Measurements from ENCODE around the gene NR6A1.

Gene NR6A1

DNA sequence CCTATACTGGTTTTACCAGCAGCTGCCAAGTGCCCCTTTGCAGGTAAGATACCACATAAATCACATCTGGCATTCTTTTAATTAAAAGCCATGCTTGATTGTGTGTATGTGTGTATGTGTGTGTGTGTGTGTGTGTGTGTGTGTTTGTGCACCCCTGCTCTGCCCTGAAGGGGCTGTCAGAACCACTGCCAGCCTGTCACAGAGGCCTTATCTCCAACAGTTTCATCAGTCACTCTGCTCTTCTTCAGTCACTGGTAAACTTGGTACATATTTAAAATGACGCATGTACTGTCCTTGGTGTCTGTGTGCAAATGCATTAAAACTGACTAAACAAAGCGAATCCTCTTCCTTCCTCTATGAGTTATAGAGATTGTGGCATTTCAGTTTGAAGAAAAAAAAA lies 244.9 kb downstream of the NR6A1 start:
- DNase-seq (ENCODE audit: low spot score), result no peak

DNA sequence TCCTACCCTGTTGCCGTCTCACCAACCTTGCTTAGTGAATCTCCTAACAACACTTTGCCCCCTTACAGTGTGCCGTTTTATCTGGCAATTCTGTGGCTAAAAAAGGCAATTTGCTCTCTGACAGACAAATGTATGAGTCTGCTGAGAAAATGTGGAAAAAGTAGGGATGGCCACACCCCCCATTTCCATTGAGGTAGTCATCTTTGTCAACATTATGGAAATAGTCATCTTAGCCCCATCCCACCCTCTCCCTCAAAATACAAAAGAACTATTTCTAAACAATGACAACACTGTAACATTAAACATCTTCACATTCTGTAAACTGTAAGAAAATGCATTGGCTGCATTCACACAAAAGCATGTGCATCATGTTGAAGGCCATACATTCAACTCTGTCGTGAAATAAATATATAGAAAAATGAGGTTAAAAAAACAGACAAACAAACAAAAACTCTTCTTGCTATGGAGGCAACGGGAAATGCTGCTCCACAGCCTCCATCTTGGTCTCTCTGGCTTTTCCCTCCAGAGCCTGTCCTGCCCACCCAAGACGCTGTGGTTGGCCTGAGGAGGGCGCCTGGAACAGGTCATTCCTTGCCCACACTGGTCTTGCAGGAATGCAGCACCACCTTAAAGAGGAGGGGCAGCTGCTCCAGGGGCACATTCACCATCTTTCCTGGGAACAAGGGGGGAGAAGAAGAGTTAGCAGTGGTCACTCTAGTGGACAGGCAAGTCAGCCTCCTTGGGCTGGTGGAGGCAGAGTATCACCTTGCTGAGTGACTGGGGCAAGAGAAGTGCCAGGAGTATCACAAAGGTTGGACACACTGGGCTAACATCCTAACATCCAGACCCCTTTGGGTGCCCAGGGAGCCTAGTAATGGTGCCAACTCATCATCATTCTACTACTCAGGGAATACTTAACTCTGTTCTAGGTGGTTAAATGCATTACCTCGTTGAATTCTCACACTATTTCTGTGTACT lies 248.7 kb downstream of the NR6A1 start:
- no peak for DNase-seq (ENCODE audit: low spot score)

DNA sequence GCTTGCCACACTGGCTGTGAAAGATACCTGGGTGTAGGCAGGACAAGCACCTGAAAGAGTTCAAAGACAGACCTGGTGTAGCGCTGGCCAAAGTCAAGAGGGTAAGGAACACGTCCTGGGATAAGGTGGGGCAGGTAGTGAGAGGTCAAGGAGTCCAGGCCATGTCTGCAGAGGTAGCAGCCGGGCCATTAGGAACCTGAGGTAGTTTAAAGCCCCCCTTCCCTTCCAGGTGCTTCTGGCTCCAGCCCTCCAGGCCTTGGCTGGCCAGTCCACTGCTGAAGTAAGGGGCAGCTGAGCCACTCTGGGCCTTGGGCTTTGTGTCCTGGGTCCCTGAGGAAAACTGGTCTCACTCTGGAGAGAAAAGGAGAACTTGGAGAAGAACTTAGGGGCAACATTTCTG lies 250.0 kb downstream of the NR6A1 start:
- no peak for DNase-seq (ENCODE audit: low spot score)

DNA sequence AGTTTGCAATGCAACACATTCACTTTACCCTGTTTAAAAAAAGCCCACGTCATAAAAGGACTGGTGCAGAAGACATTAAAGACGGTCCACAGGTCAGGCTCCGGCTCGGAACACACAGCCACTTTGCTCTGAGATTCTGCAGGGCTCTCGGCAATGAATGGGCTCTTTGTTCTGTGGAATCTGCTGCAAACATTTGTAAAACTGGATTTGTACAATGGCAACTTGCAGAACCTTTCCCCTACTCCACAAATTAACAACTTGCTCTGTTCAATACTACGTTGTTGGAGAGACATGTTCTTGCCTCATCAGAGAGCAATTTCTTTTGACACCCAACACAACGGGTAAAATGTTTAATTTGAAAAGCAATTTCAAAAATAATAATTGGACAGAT lies 250.9 kb downstream of the NR6A1 start:
- DNase-seq (ENCODE audit: low spot score), result no peak

DNA sequence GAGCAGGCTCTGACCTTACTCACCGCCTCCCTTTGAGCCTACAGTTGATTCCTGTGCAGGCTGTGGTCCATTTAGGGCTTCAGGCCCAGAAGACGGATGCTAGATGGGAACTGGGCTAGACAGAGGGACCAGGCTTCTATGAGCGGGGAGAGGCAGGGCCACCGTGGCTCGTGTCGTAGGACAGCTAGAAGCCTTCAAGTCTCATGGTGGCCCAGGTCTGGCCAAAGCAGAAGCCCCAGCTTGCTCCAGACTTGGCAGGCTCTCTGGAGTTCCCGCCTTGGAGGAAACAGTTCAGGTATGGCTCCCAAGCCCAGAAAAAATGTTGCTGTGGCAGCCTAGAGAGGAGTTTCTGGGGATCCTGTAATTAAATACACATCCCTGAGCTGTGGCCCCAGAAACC lies 253.0 kb downstream of the NR6A1 start:
- DNase-seq (ENCODE audit: low spot score), result no peak

DNA sequence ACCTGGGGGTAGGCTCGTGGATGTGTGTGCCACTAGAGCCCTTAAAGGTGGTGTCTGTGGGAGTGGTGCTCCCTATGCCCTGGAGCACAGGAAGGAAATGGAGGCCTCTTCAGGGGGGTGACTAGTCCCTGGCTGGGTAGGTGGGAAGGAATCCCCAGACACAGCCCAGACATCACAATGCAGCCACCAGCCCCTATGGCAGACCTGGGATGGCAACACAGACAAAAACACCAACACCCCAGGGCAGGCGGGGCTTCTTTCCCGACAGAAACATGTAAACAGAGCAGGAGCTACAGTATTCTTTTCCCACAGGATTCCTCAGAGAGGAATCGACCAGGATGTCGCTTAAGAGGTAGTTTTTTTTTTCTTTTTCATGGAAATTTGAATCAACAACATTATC lies 253.5 kb downstream of the NR6A1 start:
- DNase-seq (ENCODE audit: low spot score), result no peak

DNA sequence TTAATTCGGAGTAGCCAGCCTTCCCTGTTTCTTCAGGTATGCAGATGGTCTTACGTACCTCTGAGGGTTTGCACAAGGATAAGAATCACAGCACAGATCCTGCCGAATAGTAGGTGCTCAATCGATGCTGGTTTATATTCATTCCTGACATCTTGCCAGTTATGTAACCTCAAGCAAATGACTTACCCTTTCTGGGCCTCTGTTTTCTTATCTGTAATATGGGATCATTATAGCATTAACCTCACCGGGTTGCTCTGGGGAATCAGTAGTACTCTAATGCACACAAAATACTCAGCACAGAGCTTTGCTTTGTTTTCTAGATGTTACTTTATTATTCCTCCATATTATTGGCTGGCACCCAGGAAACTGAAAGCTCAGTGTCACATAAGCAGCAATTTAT lies 256.2 kb downstream of the NR6A1 start:
- DNase-seq (ENCODE audit: low spot score), result no peak

DNA sequence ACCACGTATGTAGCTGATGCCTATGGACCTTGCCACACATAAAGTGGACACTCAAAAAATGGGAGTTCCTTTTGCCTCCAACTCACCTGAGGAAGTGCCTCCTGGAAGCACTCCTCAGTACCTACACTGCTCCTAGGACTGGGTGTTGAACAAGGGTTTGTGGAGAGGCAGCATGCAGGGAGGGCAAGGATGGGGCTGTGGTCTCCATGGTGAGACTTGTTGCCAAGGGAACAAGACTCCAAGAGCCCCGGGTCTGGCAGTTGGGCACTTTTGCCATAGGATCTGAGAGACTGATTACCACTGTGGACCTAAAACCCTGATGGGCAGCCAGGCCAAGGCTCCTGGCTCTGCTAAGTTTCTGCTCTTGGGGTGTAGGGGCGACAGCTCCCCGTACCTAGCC lies 257.0 kb downstream of the NR6A1 start:
- DNase-seq (ENCODE audit: low spot score), result no peak

DNA sequence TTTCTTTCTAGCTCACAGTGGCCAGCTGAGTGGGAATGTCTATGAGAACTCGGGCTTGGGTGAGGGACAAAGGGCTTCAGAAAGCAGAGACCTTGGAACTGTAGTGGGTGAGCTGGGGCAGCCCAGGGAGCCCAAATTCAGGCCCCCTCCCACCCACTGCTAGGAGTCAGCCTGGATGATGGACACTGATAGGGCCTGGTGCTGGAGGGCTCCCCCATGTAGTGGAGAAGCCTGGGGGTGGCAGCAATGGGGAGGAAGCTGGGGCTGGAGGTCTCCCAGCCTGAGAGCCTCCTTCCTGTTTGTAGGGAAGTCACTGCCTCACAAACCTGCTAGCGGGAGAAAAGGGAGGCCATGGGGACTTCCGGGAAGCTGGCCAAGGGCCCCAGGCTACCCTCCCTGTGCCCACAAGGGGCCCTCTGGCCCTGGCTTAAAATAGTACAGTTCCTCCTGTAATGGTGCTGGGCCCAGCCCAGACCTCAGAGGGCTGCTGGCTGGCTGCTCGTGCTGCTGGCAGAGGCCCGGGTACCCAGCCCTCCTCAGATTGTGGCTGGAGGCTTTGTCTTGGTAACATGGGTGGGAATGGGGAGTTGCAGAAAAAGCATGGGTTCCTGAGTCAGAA lies 257.6 kb downstream of the NR6A1 start:
- no peak for DNase-seq (ENCODE audit: low spot score)

DNA sequence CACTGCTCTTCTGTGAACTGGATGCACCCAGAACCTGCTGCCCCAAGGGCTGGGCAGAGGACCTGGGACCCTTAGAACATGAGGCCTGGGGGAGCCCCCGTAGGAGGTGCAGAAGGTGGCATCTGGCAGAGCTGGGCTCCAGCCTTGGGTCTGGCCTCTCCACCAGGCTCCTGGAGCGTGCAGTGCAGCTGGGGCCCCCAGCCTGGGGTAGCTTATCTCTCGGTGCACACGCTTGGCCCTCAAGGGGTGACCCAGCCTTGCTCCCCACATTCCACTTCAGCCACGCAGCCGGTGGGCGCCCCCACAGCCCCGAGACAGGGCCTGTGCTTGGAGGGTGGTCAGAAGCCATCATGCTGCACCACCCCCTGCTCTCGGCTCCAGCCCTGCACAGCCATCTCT lies 258.3 kb downstream of the NR6A1 start:
- no peak for DNase-seq (ENCODE audit: low spot score)

DNA sequence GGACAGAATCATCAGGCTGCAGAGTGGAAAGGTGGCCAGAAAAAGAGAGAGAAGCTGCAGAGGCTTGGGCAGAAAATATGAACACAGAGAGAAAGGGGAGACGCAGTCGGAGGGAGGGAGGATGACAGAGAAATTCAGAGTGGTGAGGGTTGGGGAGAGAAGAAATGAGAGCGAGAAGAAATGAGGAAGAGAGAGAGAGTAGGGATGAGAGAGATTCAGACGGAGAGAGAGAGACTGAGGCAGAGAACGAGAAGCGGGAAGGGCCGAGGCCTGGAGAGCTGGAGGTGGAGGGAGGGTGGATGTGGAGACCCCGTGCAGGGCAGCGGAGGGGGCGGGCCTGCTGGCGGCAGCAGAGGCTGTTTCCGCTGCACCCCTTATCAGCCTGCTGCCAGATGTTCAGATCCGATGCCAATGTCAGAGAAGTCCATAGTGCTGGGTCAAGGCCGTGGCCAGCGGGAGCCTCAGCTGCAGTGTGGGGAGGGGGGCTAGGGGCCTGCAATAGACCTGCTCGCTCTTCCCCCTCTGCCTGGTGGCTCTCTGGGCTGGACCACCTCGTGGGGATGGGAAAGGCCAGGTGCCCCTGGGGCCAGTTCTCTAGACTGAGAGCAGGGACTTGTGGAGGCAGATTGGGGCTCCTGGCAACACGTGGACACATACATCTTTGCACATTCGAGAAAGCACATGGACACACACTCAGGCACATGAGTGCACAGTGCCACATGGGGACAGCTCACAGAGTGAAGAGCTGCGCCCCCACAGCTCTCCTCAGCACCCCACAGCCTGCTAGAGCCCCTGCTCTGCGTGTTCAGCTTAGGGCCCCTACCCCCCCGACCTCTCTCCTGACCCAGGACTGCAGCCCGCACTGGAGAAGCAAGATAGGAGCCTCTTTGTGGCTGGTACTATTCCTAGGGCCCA lies 259.0 kb downstream of the NR6A1 start:
- DNase-seq (ENCODE audit: low spot score), result no peak

DNA sequence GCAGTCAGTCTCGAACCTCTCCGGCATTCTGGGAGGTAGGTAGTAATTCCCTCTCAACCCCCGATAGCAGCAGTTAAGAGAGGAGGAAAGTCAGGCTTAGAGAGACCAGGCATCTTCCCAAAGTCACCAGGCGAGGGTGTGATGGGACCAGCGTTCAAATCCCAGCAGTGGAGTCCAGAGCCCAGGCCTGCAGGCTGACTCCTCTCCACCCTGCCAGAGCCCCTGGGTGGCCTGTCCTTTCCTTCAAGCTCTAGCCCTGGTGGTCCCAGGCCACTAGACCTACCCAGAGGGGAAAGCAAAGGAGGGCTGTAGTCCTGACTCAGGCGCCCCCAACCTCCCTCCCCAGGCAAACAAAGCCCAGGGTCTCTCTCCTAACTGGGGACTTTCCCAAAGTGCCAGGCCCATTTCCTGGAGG lies 259.7 kb downstream of the NR6A1 start:
- DNase-seq (ENCODE audit: low spot score), result peak; percentile 17

DNA sequence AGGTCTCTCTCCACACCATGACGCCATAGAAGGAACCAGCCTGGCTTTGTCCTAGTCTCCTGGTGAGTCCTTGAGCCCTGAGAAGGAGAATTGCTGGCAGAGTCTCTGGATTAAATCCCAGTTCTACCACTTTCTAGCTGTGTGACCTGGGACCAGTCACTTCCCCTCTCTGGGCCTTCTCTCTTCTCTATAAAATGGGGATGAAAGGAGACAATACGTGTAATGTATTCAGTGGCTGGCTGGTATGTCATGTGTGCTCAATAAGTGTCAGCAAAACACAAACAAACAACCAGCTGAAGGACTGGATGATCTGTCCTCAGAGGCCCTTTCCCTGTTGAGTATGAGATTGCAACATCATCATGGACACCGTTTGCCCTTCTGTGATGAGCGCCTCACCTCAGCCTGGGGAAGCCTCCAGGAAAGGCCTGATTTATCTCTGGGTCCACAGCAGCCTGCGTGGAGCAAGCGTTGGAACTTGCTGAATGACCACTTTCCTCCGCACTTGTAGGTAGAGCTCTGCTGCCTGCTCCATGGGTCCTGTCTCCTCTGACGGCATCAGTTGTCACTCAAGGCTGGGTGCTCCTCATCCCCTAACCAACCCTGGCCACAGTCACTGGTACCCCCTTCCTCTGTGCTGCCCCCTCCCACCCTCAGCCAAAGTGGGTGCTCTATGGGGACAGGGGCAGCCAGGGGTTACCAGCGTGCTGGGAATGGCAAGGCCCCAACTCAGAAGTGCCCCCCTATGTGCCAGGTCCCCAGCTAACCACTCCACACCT lies 260.3 kb downstream of the NR6A1 start:
- no peak for DNase-seq (ENCODE audit: low spot score)

DNA sequence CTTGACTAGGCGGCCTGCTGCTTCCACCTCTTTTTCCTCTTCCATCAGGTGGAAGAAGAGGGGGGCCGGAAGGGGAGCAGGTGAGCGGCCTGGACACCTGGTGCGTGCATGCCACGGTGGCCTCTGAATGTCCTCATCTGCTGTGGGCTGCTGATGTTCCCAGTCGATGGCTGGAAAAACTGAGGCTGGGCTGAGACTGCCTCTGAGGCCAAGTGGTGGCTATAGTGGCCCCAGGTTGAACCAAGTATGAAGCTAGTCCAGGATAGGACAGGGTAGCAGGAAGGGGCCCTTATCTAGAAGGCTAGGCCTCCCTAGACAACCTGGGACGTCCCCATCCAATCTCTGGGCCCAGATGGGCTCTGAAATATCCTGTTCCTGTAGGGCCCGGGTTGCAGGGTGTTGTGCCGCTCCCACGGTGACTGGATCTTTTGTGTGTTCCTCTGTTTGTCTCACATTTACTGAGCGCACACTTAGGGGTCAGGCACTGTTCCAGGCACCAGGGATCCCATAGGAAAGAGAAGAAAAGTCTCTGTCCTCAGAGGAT lies 263.2 kb downstream of the NR6A1 start:
- no peak for DNase-seq (ENCODE audit: low spot score)

DNA sequence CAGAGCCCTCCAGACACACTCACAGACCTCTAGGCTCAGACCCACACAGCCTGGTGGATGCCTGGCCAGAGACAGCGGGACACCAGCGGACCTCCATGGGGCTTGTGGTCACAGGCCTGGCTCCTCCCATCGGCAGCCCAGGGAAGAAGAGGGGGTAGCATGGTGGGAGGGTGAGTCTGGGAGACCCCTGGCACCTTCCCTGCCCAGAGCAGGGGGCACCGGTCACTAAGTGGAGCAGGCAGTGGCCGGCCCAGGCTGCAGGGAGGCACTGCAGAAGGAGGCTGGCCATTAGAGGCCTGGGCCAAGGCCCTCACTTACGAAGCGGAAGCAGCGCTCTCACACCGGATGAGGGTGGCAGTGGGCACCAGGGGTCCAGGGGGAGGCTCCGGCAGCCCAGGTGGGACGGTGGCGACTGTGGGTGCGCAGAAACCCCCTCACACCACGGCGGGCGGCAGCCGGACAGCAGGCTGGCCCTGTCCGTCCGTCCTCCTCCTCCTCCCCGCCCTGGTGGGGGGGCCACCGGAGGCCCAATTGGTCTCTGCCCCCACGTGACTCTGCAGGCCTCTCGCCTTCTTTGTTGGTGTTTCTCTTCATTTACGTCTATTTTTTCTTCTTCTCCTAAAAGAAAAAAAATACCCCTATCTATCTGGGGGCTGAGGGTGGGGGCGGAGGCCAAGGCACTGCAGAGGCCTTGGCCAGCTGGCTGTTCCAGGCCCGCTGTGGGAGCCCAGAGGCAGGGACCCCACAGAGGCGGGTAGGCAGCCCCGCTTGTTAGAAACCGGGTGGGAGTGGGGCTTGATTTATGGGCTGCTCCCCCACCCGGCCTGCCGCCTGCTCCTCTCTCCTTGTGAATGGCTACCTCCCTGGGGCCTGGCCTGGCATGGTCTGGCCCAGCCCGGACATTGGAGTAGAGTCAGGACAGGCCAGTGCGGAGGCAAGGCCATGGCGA lies 263.9 kb downstream of the NR6A1 start, which contains the start of gene NR5A1:
Gene NR5A1 (minus strand): TSS at position 469 of the 949 bp plus-strand sequence. CDS start 4,004 bp downstream, outside the sequence.
- no peak for DNase-seq (ENCODE audit: low spot score)

DNA sequence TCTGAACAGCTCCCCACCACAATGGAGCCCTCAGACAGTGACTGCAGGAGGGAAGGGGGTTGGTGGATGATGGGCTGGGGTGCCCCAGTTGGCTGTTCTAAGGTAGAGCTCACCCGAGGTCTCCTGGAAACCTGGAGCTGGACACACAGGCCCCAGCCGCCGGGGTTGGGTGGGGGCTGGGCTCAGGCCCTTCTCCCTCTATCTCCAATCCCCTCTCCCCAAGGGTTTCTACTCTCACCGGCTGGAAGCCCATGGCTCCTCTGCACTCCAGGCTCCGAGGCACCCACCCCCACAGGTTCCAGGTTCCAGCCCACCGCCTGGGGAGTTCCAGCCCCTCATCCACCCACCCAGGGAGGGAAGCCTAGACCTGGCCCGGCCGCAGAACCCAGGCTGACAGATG lies 264.7 kb downstream of the NR6A1 start:
- DNase-seq (ENCODE audit: low spot score), result no peak

DNA sequence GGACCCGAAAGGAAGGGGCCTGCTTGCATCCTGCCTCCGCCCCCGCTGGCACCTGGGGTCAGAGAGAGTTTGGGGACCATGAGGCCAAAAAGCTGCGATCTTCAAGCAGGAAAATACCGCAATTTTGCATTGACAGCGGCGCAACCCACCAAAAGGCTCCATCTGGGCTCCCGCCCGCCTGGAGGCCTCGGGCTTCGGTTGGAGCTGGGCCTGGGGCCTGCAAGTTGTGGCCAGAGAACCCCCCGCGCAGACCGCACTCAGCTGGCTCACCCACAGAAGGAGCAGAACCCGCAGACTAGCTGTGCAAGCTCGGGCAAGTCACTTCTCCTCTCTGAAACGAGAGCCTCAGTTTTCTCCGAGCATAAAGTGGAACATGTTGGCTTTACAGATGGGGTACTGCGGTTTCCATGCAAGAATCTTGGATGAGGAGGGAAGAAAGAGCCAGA lies 265.2 kb downstream of the NR6A1 start:
- no peak for DNase-seq (ENCODE audit: low spot score)

DNA sequence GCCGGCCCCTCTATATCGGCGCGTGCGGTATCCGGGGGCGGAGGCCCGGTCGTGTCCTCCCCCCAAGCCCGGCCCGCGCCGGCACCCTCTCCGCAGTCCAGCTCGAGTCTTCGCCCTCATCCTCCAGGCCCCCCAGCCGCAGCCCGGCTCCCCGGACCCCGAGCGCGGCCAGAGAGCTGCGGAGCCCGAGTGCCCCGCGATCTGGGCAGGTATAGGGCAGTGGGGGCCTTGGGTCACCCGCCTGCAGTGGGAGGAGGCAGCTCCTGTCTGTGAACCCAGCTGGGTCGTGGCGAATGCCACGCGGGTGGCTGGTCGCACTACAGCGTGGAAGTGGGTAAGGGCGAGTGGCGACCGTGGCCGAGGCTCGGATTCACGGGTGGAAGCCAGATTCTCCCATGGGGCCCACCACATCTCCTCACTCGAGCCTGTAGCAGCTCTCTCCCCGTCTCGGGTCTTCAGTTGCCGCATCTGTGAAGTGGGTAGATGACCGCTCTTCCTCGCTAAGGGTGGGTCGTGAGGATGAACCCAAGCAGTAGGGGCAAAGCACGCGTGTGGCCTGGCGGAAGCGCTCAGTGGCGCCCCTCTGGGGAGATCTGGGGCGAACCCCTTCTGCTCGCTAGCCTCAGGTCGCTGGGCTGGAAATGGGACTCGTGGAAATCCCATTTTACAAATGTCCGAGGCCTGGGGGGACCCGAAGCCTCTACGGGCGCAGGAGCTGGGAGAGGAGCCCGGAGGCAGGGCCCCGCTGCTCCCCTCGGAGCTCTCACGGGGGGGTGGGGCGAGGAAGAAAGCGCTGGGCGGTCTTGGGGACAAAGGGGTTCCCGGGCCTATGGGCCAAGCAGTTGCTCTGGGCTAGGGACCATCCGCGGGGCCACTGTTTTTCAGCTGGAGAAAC lies 265.9 kb downstream of the NR6A1 start:
- DNase-seq (ENCODE audit: low spot score), result no peak

DNA sequence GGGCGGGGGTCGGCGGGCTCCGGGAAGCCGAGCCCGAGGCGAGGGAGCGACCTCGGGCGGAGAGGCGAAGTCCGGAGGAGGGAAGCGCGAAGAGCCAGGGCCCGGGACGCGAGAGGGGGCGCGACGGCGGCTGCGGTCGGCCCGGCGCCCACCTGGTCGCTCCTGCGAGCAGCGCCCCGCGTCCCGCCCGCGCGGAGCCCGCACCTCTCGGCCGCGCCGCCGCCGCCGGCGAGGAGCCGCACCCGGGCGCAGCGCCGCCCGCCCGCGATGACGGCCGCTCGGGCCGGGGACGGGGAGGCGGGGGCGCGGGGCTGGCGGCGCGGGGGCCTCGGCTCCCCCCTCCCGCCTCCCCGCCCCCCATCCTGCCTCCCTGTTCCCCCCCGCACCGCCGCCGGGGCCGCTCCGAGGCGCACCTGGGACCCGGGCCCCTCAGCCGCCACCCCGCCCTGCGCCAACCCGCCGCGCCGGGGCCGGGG lies 266.5 kb downstream of the NR6A1 start:
- no peak for DNase-seq (ENCODE audit: low spot score)

Measured in AG08395 (cell line).